HepG2 (cell line): Measurements from ENCODE around the gene CYP27B1. TPM values are rescaled to one million over a fixed set of nuclear protein-coding genes. Genes with fewer than 3 reads are reported as not detected.
A peak's percentile ranks its signal among the peaks of the same experiment; 100 is the strongest.

ENCODE experiments used
- ATAC-seq: fragments of 200-7000 bp; cut with Tn5 transposase; 3 replicates; pipeline ENCODE4 v1.9.1; 2020; ENCODE audit warnings: mild to moderate bottlenecking, moderate library complexity
- BruUV-seq: library from RNA; stranded (reverse); fragments of 400-500 nt; replicated peaks from 2 replicates; lab custom pipeline; 2021; lab: Mats Ljungman, UMichigan
- CTCF ChIA-PET: fragments of 300-600 bp; formaldehyde crosslinking; extraction: SDS; loops from one replicate; lab custom pipeline; 2021; ENCODE audit warnings: low total read pairs, inconsistent platforms, low intra/inter-chr PET ratio; lab: Yijun Ruan, JAX
- POLR2A ChIA-PET: fragments of 350-600 bp; sonication (Branson Sonifier 250); formaldehyde crosslinking; loops from one replicate; lab custom pipeline; 2020; ENCODE audit warnings: antibody characterized with exemption, inconsistent platforms; lab: Yijun Ruan, JAX
- DNase-seq: peaks from one replicate; pipeline ENCODE4 v3.0.0-alpha.2; 2015; ENCODE audit warnings: low spot score
- FAIRE-seq: peaks from 3 replicates; lab custom pipeline; 2011; peaks lifted over from hg19 to GRCh38; lab: Jason Lieb, UNC
- H2AFZ ChIP-seq: one replicate; pipeline ENCODE4 v1.6.1; 2011; ENCODE audit warnings: low read length, inconsistent platforms
- H3K27ac ChIP-seq: fragments of 300-600 bp; 3 replicates; pipeline ENCODE4 v1.8.0; 2011; ENCODE audit warnings: mixed run types, mild to moderate bottlenecking, mixed read lengths, low read length, inconsistent platforms; ENCODE audit not compliant: insufficient read depth; ENCODE audit errors: extremely low read length
- H3K27me3 ChIP-seq, 2 experiments: fragments of 200-600 bp in 1 of 2; 2 replicates in 1 of 2; 3 replicates in 1 of 2; pipeline versions ENCODE4 v1.6.0 to v1.8.0; 2011; ENCODE audit warnings: low read length in 2 of 2, mild to moderate bottlenecking in 2 of 2, moderate library complexity in 2 of 2, inconsistent platforms in 1 of 2; ENCODE audit not compliant: insufficient read depth in 2 of 2, control insufficient read depth in 1 of 2
- H3K36me3 ChIP-seq, 2 experiments: fragments of 200-600 bp in 1 of 2; replicated peaks in 1 of 2; 2 replicates in 1 of 2; 3 replicates in 1 of 2; pipeline versions ENCODE4 v1.5.1 to v1.8.0; 2011; ENCODE audit warnings: low read length in 2 of 2, inconsistent platforms in 1 of 2; ENCODE audit not compliant: insufficient read depth in 2 of 2, control insufficient read depth in 1 of 2
- H3K4me1 ChIP-seq: 2 replicates; pipeline ENCODE4 v1.5.1; 2012; ENCODE audit warnings: low read length, inconsistent platforms; ENCODE audit not compliant: insufficient read depth
- H3K4me2 ChIP-seq: 2 replicates; pipeline ENCODE4 v1.6.0; 2011; ENCODE audit warnings: low read depth, low read length, inconsistent platforms
- H3K4me3 ChIP-seq, 3 experiments: fragments of 200-600 bp in 1 of 3; sonication (generic), shearing (Covaris generic) in 1 of 3; replicated peaks in 1 of 3; 2 replicates each; pipeline ENCODE4 v1.5.1; 2011 to 2016; ENCODE audit warnings: low read length in 3 of 3, inconsistent platforms in 2 of 3, low read depth in 2 of 3, mild to moderate bottlenecking in 2 of 3, control low read depth in 1 of 3, mixed read lengths in 1 of 3; ENCODE audit not compliant: insufficient read depth in 1 of 3
- H3K79me2 ChIP-seq: one replicate; pipeline ENCODE4 v1.6.1; 2011; ENCODE audit warnings: low read length, inconsistent platforms; ENCODE audit not compliant: insufficient read depth
- H3K9ac ChIP-seq: 2 replicates; pipeline ENCODE4 v1.6.0; 2011; ENCODE audit warnings: mild to moderate bottlenecking, low read depth, low read length, inconsistent platforms; ENCODE audit not compliant: insufficient read depth
- H3K9me3 ChIP-seq: 2 replicates; pipeline ENCODE4 v1.5.1; 2012; ENCODE audit warnings: mild to moderate bottlenecking, low read length
- H4K20me1 ChIP-seq: 2 replicates; pipeline ENCODE4 v1.6.0; 2011; ENCODE audit warnings: inconsistent platforms, mild to moderate bottlenecking, low read length, moderate library complexity; ENCODE audit not compliant: insufficient read depth
- ARHGAP35 ChIP-seq: sonication (generic); formaldehyde crosslinking; IDR thresholded peaks from 2 replicates; pipeline ENCODE4 v1.9.0; 2022; ENCODE audit warnings: mild to moderate bottlenecking, inconsistent platforms, moderate library complexity, missing genetic modification reagents, borderline replicate concordance
- HNF1B ChIP-seq: sonication (generic); formaldehyde crosslinking; IDR thresholded peaks from 2 replicates; pipeline ENCODE4 v1.5.1; 2020; ENCODE audit warnings: mild to moderate bottlenecking, moderate library complexity, missing genetic modification reagents
- KLF9 ChIP-seq: IDR thresholded peaks from 2 replicates; pipeline ENCODE4 v1.6.1; 2016; ENCODE audit warnings: low read depth
- MED13 ChIP-seq: sonication (generic); formaldehyde crosslinking; IDR thresholded peaks from 2 replicates; pipeline ENCODE4 v1.5.0; 2020; ENCODE audit warnings: missing genetic modification reagents
- RARG ChIP-seq: sonication (generic); formaldehyde crosslinking; IDR thresholded peaks from 2 replicates; pipeline ENCODE4 v1.4.0; 2020; ENCODE audit warnings: low read depth, mild to moderate bottlenecking, missing genetic modification reagents
- SNAPC4 ChIP-seq: sonication (generic); formaldehyde crosslinking; IDR thresholded peaks from 2 replicates; pipeline ENCODE4 v1.4.0; 2020; ENCODE audit warnings: mild to moderate bottlenecking, missing genetic modification reagents
- SRSF4 ChIP-seq: fragments of 200-400 bp; formaldehyde crosslinking; IDR thresholded peaks from one replicate; pipeline ENCODE4 v1.6.1; 2018; ENCODE audit warnings: mild to moderate bottlenecking, low read depth, low read length, moderate library complexity; ENCODE audit not compliant: poor library complexity, severe bottlenecking
- TBP ChIP-seq: sonication (generic); formaldehyde crosslinking; IDR thresholded peaks from 2 replicates; pipeline ENCODE4 v1.5.0; 2020; ENCODE audit warnings: missing genetic modification reagents
- ZBTB42 ChIP-seq: sonication (generic); formaldehyde crosslinking; IDR thresholded peaks from 2 replicates; pipeline ENCODE4 v1.5.0; 2020; ENCODE audit warnings: mild to moderate bottlenecking, missing genetic modification reagents
- ZFX ChIP-seq: sonication (generic); formaldehyde crosslinking; IDR thresholded peaks from 2 replicates; pipeline ENCODE4 v1.4.0; 2020; ENCODE audit warnings: mild to moderate bottlenecking, low read depth, missing genetic modification reagents, moderate library complexity
- ZNF225 ChIP-seq: sonication (generic); formaldehyde crosslinking; IDR thresholded peaks from 2 replicates; pipeline ENCODE4 v1.4.0; 2020; ENCODE audit warnings: mild to moderate bottlenecking, missing genetic modification reagents
- ZNF335 ChIP-seq: sonication (generic); formaldehyde crosslinking; IDR thresholded peaks from 2 replicates; pipeline ENCODE4 v1.4.0; 2020; ENCODE audit warnings: missing genetic modification reagents
- ZNF431 ChIP-seq: sonication (generic); formaldehyde crosslinking; IDR thresholded peaks from 2 replicates; pipeline ENCODE4 v1.9.0; 2022; ENCODE audit warnings: missing genetic modification reagents, low read depth, mild to moderate bottlenecking, borderline replicate concordance
- ZNF556 ChIP-seq: sonication (generic); formaldehyde crosslinking; IDR thresholded peaks from 2 replicates; pipeline ENCODE4 v1.4.0; 2020; ENCODE audit warnings: mild to moderate bottlenecking, missing genetic modification reagents, borderline replicate concordance
- ZNF607 ChIP-seq: sonication (generic); formaldehyde crosslinking; IDR thresholded peaks from 2 replicates; pipeline ENCODE4 v1.5.1; 2020; ENCODE audit warnings: missing genetic modification reagents, mild to moderate bottlenecking, borderline replicate concordance
- ZNF747 ChIP-seq: sonication (generic); formaldehyde crosslinking; IDR thresholded peaks from 2 replicates; pipeline ENCODE4 v1.8.1; 2023; ENCODE audit warnings: missing genetic modification reagents, mild to moderate bottlenecking, borderline replicate concordance
- ZNF782 ChIP-seq: sonication (generic); formaldehyde crosslinking; IDR thresholded peaks from 2 replicates; pipeline ENCODE4 v1.4.0; 2020; ENCODE audit warnings: missing genetic modification reagents, mild to moderate bottlenecking, borderline replicate concordance
- ZNF788 ChIP-seq: sonication (generic); formaldehyde crosslinking; IDR thresholded peaks from 2 replicates; pipeline ENCODE4 v1.5.0; 2020; ENCODE audit warnings: mild to moderate bottlenecking, missing genetic modification reagents, borderline replicate concordance
- WGBS: methylation state at CpG from one replicate; pipeline ENCODE4 v1.1.6; 2017; ENCODE audit warnings: low lambda C conversion rate; 5-methylcytosine and 5-hydroxymethylcytosine counted together
- in situ Hi-C: cut with HindIII; loops from 2 replicates; pipeline ENCODE4 v1.10.0; 2017; ENCODE audit warnings: low pct_unique_long_range_greater_than_20kb; ENCODE audit not compliant: extremely low pct_ligation_motif_present
- intact Hi-C: fragments of 100-400 bp; cut with micrococcal nuclease; formaldehyde crosslinking; loops from one replicate; pipeline ENCODE4 v1.10.0; 2022; ENCODE audit not compliant: unreplicated experiment
- polyA plus RNA-seq, 8 experiments: library from polyadenylated mRNA; depleted of rRNA in 3 of 8; stranded (reverse) in 7 of 8; unstranded in 1 of 8; fragments of >200 nt; fragmentation: Illumina TruSeq in 4 of 8; extraction: Trizol in 4 of 8; gene quantifications; 2 replicates each; pipeline versions ENCODE4 v1.2.1 to v1.2.3, GENCODE V29; 2011 to 2016; ENCODE audit warnings: low read depth in 4 of 8, missing spikeins in 1 of 8, mixed read lengths in 1 of 8; ENCODE audit not compliant: insufficient read depth in 1 of 8
- total RNA-seq, 5 experiments: library from RNA; depleted of rRNA; stranded (reverse); fragments of >200 nt; fragmentation: Illumina TruSeq; extraction: Trizol; gene quantifications; 2 replicates each; pipeline ENCODE4 v1.2.3, GENCODE V29; 2016; ENCODE audit warnings: low read depth in 1 of 5

Gene CYP27B1
- total and polyA plus RNA-seq, 2 of the 13 experiments (the other 11 are each of a cell fraction or from before 2014, with no cell fraction given): 2.3 to 3.0 TPM

- peak; percentile 70 for ATAC-seq
- Histone ChIP-seq H3K27ac (peak overlapping the region; percentile 97), H3K9ac (peak overlapping the region; percentile 94), H3K4me1 (peaks cover 26% of the 10 kb centered on the region), H3K27me3 (no peaks in the 10 kb centered on the region; a peak in 1 of 5 replicates), H3K4me3 (peak overlapping the region; percentile 77 to 89 (median 78)), H2AFZ (no peak overlapping the region), H3K4me2 (peak overlapping the region; percentile 96), H3K79me2 (peaks cover 17% of the 10 kb centered on the region), H3K9me3 (no peaks in the 10 kb centered on the region), H4K20me1 (no peaks in the 10 kb centered on the region), H3K36me3 (peaks cover 16 to 18% of the 10 kb centered on the region in 2 experiments)
- POLR2A ChIA-PET: interaction anchor here (0.6 to 1.8 kb wide), 11 partner anchors 11 to 124 kb away, joined by 3 to 15 read pairs (median 6); partner anchors contain the start of genes CDK4, MARCHF9, TSFM and TSPAN31
- in situ Hi-C loops (no loop called here), intact Hi-C loops (loop anchor here (5.0 kb wide), 1 partner anchor 71 kb away; no protein-coding TSS in a partner anchor)
- WGBS: 2% methylated on average over 16 of the region's 16 CpGs
- DNase-seq: peak; percentile 87
- TSS peak; percentile 77 for BruUV-seq
- FAIRE-seq: peak; percentile 88
- CTCF ChIA-PET: no interaction called here
- TF ChIP-seq MED13 (no peak), TBP (CRISPR knock-in tag) (0 out of 2 replicates have a peak, but pooled peaks have one; percentile 16), ZNF556 (CRISPR knock-in tag) (no peak), SRSF4 (no peak), ZNF747 (CRISPR knock-in tag) (no peak), ZNF225 (CRISPR knock-in tag) (no peak), HNF1B (no peak), ZNF431 (CRISPR knock-in tag) (0 out of 2 replicates have a peak, but pooled peaks have one; percentile 3), SNAPC4 (CRISPR knock-in tag) (0 out of 2 replicates have a peak, but pooled peaks have one; percentile 0), ZBTB42 (CRISPR knock-in tag) (0 out of 2 replicates have a peak, but pooled peaks have one; percentile 13), RARG (CRISPR knock-in tag) (0 out of 2 replicates have a peak, but pooled peaks have one; percentile 49), ZNF788 (CRISPR knock-in tag) (no peak), ZNF607 (no peak), ZFX (no peak), ZNF782 (CRISPR knock-in tag) (no peak), KLF9 (peak; percentile 97), ZNF335 (CRISPR knock-in tag) (no peak), ARHGAP35 (no peak)
Observed at GRCh38 chr12:57771236-57771872, 4.5 kb upstream of the CYP27B1 start.
